ENCODE measurements around the gene ATP9B. TPM values are rescaled to one million over a fixed set of nuclear protein-coding genes. Genes with fewer than 3 reads are reported as not detected.
A peak's percentile ranks its signal among the peaks of the same experiment; 100 is the strongest.

Gene ATP9B
- total RNA-seq, 1 donor from 2014 or later, result 33.2 TPM

GRCh38 chr18:79395308-79395640, 326.1 kb downstream of the ATP9B start:
- H3K4me1 Mint-ChIP-seq, result peaks cover 18% of the 10 kb centered on the region
- Histone ChIP-seq H3F3A (ENCODE audit: low read depth) (peaks cover 35% of the 10 kb centered on the region), H3K9ac (no peak overlapping the region), H4K20me1 (ENCODE audit: low read depth) (peaks cover 53% of the 10 kb centered on the region), H2AFZ (replicated peaks) (no peak overlapping the region), H3K27me3 (peaks cover 100% of the 10 kb centered on the region), H3K9me3 (ENCODE audit: low read depth) (no peaks in the 10 kb centered on the region), H3K4me3 (peak overlapping the region; percentile 46), H3K27ac (no peak overlapping the region), H3K79me2 (ENCODE audit: low read depth) (no peaks in the 10 kb centered on the region), H3K4me2 (peak overlapping the region; percentile 83), H3K4me1 (peaks cover 16% of the 10 kb centered on the region), H3K36me3 (no peaks in the 10 kb centered on the region)
- H3K27me3 Mint-ChIP-seq (ENCODE audit: insufficient read depth, low read depth), result peaks cover 53% of the 10 kb centered on the region
- no peak overlapping the region for H3K27ac Mint-ChIP-seq
- peak; percentile 33 for DNase-seq (ENCODE audit: low spot score)
- peak overlapping the region; percentile 81 for H3K4me3 Mint-ChIP-seq
- TF ChIP-seq EZH2phosphoT487 (IDR thresholded peaks at IDR 0.05) (no peak), EZH2 (IDR thresholded peaks at IDR 0.05) (no peak)
- TF ChIP-seq, protein P1, sequence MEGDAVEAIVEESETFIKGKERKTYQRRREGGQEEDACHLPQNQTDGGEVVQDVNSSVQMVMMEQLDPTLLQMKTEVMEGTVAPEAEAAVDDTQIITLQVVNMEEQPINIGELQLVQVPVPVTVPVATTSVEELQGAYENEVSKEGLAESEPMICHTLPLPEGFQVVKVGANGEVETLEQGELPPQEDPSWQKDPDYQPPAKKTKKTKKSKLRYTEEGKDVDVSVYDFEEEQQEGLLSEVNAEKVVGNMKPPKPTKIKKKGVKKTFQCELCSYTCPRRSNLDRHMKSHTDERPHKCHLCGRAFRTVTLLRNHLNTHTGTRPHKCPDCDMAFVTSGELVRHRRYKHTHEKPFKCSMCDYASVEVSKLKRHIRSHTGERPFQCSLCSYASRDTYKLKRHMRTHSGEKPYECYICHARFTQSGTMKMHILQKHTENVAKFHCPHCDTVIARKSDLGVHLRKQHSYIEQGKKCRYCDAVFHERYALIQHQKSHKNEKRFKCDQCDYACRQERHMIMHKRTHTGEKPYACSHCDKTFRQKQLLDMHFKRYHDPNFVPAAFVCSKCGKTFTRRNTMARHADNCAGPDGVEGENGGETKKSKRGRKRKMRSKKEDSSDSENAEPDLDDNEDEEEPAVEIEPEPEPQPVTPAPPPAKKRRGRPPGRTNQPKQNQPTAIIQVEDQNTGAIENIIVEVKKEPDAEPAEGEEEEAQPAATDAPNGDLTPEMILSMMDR (IDR thresholded peaks at IDR 0.05), result no peak
- H3K36me3 Mint-ChIP-seq, result no peaks in the 10 kb centered on the region
- H3K9me3 Mint-ChIP-seq, result peaks cover 2% of the 10 kb centered on the region

GRCh38 chr18:79395761-79396404, 326.7 kb downstream of the ATP9B start, which contains the start of gene NFATC1:
Gene NFATC1 (plus strand): TSS chr18:79395930. CDS start chr18:79396225, 295 bp downstream.
- no peak within 1 kb of the TSS for H3K9ac ChIP-seq
- Mint-ChIP-seq H3K27me3 (ENCODE audit: insufficient read depth, low read depth) (peaks cover 53% of the 10 kb centered on the region), H3K4me1 (peaks cover 19% of the 10 kb centered on the region), H3K4me3 (peak within 1 kb of the TSS; percentile 81), H3K27ac (no peak within 1 kb of the TSS), H3K36me3 (no peaks in the 10 kb centered on the region), H3K9me3 (peaks cover 2% of the 10 kb centered on the region)
- peak within 1 kb of the TSS; percentile 71 for H2AFZ ChIP-seq (replicated peaks)
- H3K9me3 ChIP-seq (ENCODE audit: low read depth), result no peaks in the 10 kb centered on the region
- H3K4me3 ChIP-seq, result peak within 1 kb of the TSS; percentile 55
- peak within 1 kb of the TSS; percentile 83 for H3K4me2 ChIP-seq
- DNase-seq (ENCODE audit: low spot score), result peak; percentile 89
- H3K27ac ChIP-seq, result no peak within 1 kb of the TSS
- H4K20me1 ChIP-seq (ENCODE audit: low read depth), result peaks cover 53% of the 10 kb centered on the region
- H3K36me3 ChIP-seq, result no peaks in the 10 kb centered on the region
- peaks cover 16% of the 10 kb centered on the region for H3K4me1 ChIP-seq
- peaks cover 96% of the 10 kb centered on the region for H3K27me3 ChIP-seq
- no peak for TF ChIP-seq EZH2 (IDR thresholded peaks at IDR 0.05)
- TF ChIP-seq, protein P1 (IDR thresholded peaks at IDR 0.05), result no peak
- no peak for TF ChIP-seq EZH2phosphoT487 (IDR thresholded peaks at IDR 0.05)
- H3F3A ChIP-seq (ENCODE audit: low read depth), result peaks cover 36% of the 10 kb centered on the region
- H3K79me2 ChIP-seq (ENCODE audit: low read depth), result no peaks in the 10 kb centered on the region

GRCh38 chr18:79396431-79397246, 327.4 kb downstream of the ATP9B start:
- no peaks in the 10 kb centered on the region for H3K36me3 Mint-ChIP-seq
- H3K27ac ChIP-seq, result no peak overlapping the region
- H3K4me2 ChIP-seq, result peak overlapping the region; percentile 81
- H3F3A ChIP-seq (ENCODE audit: low read depth), result peaks cover 44% of the 10 kb centered on the region
- no peaks in the 10 kb centered on the region for H3K9me3 ChIP-seq (ENCODE audit: low read depth)
- peaks cover 23% of the 10 kb centered on the region for H3K4me1 Mint-ChIP-seq
- peaks cover 2% of the 10 kb centered on the region for H3K9me3 Mint-ChIP-seq
- peak overlapping the region; percentile 75 for H3K4me3 Mint-ChIP-seq
- H3K9ac ChIP-seq, result no peak overlapping the region
- H3K36me3 ChIP-seq, result no peaks in the 10 kb centered on the region
- peak overlapping the region; percentile 71 for H2AFZ ChIP-seq (replicated peaks)
- TF ChIP-seq, protein P1 (IDR thresholded peaks at IDR 0.05), result no peak
- peak; percentile 93 for TF ChIP-seq EZH2phosphoT487 (IDR thresholded peaks at IDR 0.05)
- peak; percentile 98 for TF ChIP-seq EZH2 (IDR thresholded peaks at IDR 0.05)
- peak overlapping the region; percentile 55 for H3K4me3 ChIP-seq
- DNase-seq (ENCODE audit: low spot score), result peak; percentile 82
- H4K20me1 ChIP-seq (ENCODE audit: low read depth), result peaks cover 57% of the 10 kb centered on the region
- peaks cover 16% of the 10 kb centered on the region for H3K4me1 ChIP-seq
- H3K27me3 ChIP-seq, result peaks cover 88% of the 10 kb centered on the region
- peaks cover 55% of the 10 kb centered on the region for H3K27me3 Mint-ChIP-seq (ENCODE audit: insufficient read depth, low read depth)
- H3K27ac Mint-ChIP-seq, result no peak overlapping the region
- H3K79me2 ChIP-seq (ENCODE audit: low read depth), result no peaks in the 10 kb centered on the region
